GM18867 (cell line): ENCODE results near the gene KIR2DL4.
"Not testable (repeated sequence)": the region's sequence is repeated elsewhere in the genome, so short reads cannot be mapped to it uniquely, and the experiment has no call there.

Source experiments
- ATAC-seq: cut with Tn5 transposase; IDR thresholded peaks from one replicate; pipeline ENCODE4 v1.9.1; 2021; ENCODE audit warnings: mild to moderate bottlenecking, moderate library complexity; ENCODE audit not compliant: unreplicated experiment

The KIR2DL4 gene

DNA sequence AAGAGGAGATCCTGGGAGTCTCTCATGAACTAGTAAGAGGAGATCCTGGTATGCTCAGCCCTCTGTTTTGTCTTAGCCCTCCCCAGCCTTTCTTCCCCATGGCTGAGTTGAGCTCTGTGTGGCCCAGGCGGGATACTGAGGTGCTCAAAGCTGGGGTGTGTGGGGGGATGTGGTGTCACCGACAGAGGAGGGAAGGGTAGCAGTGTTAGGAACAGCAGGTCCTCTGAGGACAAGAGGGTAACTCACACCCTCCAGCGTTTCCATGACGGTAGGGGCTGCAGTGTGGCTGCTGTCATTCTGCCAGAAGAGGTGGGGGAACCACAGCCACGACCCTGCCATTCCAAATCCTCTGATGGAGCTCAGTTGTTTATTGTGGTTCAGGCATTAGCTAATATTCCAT lies 691 bp downstream of the KIR2DL4 start:
- ATAC-seq, result no peak

DNA sequence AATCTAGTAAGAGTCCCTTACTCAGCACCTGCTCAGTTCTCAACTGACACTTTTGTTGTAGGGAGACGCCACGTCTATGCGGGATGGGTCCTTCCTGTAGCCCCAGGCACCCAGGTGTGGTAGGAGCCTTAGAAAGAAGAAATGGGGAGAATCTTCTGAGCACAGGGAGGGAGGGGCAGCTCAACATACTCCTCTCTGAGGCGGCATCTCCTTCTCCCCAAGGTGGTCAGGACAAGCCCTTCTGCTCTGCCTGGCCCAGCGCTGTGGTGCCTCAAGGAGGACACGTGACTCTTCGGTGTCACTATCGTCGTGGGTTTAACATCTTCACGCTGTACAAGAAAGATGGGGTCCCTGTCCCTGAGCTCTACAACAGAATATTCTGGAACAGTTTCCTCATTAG lies 1.2 kb downstream of the KIR2DL4 start:
- no peak for ATAC-seq

DNA sequence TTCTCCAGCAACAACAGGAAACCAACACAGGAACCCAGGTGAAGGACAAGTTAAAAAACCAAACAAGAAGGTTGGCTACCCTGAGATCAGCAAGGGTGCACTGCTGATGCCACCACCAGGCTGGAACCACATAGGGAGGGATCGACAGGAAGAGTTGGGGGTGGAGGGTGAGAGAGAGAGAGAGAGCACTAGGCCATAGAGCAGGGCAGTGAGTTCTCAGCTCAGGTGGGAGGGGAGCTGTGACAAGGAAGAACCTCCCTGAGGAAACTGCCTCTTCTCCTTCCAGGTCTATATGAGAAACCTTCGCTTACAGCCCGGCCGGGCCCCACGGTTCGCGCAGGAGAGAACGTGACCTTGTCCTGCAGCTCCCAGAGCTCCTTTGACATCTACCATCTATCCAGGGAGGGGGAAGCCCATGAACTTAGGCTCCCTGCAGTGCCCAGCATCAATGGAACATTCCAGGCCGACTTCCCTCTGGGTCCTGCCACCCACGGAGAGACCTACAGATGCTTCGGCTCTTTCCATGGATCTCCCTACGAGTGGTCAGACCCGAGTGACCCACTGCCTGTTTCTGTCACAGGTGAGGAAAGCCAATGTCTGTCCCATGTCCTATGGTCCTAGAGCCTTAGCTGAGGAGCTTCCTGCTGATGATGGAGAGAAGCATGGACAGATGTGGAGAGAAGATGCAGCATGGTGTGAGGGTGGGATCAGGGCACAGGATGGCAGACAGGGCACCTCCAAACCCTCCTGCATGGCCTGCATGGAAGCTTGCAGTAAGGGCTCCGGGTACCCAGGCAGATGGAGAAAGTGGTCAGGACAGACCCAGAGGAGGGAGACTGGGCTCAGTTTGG lies 2.5 kb downstream of the KIR2DL4 start:
- ATAC-seq, result no peak

DNA sequence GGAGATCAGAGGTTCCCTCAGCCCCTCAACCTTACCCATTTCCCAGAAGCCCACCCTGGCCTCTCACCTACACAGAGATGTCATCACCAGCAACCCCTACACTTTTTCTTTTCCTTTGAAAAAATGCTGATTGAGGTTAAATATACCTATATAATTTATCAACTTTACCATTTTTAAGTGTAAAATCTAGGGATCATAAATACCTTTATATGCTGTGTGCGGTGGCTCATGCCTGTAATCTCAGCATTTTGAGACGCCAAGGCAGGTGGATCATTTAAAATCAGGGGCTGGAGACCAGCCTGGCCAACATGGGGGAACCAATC lies 3.1 kb downstream of the KIR2DL4 start:
- ATAC-seq, result no peak

DNA sequence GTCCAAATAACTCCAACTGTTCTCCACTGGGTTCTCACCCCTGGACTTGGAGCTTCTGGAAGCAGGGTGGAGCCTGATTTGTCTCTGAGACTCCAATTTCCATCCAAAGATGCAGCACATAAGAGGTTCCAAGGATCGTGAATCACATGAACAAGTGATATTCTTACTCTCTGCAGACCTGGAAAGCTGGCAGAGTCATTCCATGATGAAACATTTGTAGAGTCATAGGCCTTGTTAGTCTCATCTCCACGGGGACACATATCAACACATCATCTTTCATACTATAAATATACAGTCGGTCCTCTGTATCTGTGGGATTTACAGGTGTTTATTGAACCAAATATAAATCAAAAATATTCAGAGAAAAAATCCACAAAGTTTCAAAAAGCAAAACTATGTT lies 11.2 kb downstream of the KIR2DL4 start:
- not testable (repeated sequence) for ATAC-seq

DNA sequence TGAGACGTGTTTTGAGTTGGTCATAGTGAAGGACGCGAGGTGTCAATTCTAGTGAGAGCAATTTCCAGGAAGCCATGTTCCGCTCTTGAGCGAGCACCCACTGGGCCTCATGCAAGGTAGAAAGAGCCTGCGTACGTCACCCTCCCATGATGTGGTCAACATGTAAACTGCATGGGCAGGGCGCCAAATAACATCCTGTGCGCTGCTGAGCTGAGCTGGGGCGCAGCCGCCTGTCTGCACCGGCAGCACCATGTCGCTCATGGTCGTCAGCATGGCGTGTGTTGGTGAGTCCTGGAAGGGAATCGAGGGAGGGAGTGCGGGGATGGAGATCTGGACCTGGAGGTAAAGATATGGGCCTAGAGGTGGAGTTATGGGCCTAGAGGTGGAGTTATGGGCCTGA lies 12.8 kb downstream of the KIR2DL4 start, which contains the start of gene KIR3DL1:
TSS of gene KIR3DL1 (plus strand) at position 218 of the 400 bp plus-strand sequence.
- ATAC-seq, result not testable (repeated sequence)

DNA sequence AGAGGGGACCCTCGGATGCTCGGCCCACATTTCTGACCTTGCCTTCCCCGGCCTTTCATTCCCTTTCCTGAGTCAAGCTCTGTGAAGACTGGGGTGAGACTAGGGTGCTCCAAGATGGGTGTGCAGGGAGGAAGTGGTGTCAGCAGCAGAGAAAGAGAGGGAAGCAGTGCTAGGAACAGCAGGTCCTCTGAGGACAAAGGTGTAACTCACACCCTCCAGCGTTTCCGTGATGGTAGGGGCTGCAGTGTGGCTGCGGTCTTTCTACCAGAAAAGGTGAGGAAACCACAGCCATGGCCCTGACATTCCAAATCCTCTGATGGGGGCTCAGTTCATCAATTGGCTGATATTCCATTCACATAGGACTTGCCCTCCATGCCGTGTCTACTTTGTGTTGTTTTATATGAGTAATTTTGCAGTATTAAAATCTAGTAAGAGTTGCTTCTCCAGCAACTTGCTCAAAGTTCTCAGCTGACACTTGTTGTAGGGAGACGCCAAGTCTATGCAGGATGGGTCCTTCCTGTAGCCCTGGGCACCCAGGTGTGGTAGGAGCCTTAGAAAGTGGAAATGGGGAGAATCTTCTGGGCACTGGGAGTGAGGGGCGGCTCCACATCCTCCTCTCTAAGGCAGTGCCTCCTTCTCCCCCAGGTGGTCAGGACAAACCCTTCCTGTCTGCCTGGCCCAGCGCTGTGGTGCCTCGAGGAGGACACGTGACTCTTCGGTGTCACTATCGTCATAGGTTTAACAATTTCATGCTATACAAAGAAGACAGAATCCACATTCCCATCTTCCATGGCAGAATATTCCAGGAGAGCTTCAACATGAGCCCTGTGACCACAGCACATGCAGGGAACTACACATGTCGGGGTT lies 14.5 kb downstream of the KIR2DL4 start:
- ATAC-seq, result no peak

DNA sequence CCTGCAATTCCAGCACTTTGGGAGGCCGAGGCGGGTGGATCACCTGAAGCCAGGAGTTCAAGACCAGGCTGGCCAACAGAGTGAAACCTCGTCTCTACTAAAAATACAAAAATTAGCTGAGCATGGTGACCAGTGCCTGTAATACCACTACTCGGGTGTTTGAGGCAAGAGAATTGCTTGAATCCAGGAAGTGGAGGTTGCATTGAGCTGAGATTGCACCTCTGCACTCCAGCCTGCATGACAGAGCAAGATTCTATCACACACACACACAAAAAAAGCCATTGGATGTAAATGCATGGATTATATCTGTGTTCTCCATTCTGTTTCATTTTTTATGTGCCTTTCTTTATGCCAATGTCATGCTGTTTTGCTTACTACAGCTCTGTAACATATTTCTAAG lies 21.0 kb downstream of the KIR2DL4 start:
- not testable (repeated sequence) for ATAC-seq

DNA sequence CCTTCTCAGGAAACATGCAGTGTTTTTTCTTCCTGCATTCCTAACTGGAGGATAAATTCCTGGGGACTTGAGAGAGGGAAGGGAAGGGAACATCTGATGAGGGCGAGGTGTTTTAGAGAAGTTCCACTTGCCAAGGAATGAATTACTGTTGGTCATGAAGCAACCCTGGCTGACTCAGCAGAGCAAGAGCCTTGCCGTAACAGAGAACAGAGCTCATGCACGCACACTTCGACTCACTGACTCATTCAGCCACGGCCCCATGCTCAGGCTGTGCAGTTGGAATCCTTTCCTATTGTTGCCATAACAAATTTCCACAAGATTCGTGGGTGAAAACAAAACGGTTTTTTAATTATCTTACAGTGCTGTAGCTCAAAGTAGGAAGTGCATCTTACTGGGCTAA lies 21.9 kb downstream of the KIR2DL4 start:
- ATAC-seq, result not testable (repeated sequence)

DNA sequence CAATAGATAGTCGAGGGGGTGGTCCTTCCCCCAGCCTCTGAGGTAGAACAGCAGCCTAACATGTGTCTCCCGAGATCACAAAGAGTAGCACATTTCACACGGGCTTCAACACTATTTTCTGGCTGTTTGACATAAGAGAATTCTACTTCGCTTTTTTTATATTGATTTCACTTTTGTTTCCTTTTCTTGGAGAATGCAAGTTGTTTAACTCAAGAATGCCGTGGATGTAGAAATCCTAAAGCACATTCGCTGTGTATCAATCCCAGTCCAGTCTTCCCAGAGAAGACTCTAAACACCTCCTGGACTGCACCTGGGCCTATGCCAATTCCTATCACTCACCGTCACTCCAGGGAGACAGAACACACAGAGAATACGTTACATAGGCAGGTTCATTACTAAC lies 24.7 kb downstream of the KIR2DL4 start:
- ATAC-seq, result not testable (repeated sequence)

DNA sequence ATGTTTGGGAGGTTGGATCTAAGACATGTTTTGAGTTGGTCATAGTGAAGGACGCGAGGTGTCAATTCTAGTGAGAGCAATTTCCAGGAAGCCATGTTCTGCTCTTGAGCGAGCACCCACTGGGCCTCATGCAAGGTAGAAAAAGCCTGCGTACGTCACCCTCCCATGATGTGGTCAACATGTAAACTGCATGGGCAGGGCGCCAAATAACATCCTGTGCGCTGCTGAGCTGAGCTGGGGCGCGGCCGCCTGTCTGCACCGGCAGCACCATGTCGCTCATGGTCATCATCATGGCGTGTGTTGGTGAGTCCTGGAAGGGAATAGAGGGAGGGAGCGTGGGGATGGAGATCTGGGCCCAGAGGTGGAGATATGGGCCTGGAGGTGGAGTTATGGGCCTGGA lies 29.1 kb downstream of the KIR2DL4 start, which contains the start of gene KIR2DS4:
TSS of gene KIR2DS4 (plus strand) at position 181 of the 400 bp plus-strand sequence.
- ATAC-seq, result not testable (repeated sequence)

DNA sequence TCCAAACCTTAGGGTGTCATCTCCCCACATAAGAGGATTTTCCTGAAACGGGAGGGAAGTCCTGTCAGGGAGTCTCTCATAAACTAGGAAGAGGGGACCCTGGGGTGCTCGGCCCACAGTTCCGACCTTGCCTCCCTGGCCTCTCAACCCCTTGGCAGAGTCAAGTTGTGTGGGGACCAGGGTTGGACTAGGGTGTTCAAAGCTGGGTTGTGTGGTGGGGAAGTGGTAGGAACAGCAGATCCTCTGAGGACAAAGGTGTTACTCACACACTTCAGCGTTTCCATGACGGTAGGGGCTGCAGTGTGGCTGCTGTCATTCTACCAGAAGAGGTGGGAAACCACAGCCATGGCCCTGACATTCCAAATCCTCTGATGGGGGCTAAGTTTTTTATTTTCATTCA lies 31.7 kb downstream of the KIR2DL4 start:
- ATAC-seq, result not testable (repeated sequence)

DNA sequence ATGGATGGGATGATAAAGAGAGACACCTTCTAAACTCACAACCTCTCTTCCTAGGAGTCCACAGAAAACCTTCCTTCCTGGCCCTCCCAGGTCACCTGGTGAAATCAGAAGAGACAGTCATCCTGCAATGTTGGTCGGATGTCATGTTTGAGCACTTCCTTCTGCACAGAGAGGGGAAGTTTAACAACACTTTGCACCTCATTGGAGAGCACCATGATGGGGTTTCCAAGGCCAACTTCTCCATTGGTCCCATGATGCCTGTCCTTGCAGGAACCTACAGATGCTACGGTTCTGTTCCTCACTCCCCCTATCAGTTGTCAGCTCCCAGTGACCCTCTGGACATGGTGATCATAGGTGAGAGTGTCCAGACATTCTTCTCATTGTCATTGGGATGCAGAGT lies 34.1 kb downstream of the KIR2DL4 start:
- ATAC-seq, result not testable (repeated sequence)

DNA sequence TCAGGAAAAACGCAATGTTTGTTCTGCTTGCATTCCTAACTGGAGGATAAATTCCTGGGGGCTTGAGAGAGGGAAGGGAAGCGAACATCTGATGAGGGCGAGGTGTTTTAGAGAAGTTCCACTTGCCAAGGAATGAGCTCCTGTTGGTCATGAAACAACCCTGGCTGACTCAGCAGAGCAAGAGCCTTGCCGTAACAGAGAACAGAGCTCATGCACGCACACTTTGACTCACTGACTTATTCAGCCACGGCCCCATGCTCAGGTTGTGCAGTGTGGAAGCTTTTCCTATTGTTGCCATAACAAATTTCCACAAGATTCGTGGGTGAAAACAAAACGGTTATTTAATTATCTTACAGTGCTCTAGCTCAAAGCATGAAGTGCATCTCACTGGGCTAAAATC lies 39.8 kb downstream of the KIR2DL4 start:
- ATAC-seq, result not testable (repeated sequence)

DNA sequence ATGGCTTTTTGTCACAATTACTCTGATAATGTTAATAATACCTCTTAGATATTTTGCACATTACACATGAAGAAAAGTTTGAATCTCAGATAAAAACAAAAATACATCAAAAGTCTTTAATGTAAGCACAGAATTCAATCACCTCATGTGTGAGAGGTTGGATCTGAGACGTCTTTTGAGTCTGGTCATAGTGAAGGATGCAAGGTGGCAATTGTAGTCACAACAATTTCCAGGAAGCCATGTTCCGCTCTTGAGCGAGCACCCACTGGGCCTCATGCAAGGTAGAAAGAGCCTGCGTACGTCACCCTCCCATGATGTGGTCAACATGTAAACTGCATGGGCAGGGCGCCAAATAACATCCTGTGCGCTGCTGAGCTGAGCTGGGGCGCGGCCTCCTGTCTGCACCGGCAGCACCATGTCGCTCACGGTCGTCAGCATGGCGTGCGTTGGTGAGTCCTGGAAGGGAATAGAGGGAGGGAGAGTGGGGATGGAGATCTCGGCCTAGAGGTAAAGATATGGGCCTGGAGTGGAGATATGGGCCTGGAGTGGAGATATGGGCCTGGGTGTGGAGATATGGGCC lies 46.7 kb downstream of the KIR2DL4 start, which contains the start of gene KIR3DL2:
TSS of gene KIR3DL2 (plus strand) at position 383 of the 580 bp plus-strand sequence. CDS start at position 416, 33 bp downstream.
- not testable (repeated sequence) for ATAC-seq

DNA sequence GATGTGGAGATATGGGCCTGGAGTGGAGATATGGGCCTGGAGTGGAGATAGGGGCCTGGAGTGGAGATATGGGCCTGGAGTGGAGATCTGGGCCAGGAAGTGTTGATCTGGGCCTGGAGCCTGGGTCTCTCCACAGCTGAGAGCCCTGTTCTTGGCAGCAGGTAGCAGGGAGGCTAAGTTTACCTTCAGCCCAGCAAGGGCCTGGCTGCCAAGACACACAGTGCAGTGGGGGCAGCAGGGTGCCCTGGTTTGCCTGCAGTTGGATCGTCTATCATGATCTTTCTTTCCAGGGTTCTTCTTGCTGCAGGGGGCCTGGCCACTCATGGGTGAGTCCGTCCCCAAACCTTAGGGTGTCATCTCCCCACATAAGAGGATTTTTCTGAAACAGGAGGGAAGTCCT lies 47.5 kb downstream of the KIR2DL4 start:
- no peak for ATAC-seq

DNA sequence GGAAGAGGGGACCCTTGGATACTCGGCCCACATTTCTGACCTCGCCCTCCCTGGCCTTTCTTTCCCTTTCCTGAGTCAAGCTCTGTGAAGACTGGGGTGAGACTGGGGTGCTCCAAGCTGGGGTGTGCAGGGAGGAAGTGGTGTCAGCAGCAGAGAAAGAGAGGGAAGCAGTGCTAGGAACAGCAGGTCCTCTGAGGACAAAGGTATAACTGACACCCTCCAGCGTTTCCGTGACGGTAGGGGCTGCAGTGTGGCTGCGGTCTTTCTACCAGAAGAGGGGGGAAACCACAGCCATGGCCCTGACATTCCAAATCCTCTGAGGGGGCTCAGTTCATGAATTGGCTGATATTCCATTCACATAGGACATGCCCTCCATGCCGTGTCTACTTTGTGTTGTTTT lies 47.9 kb downstream of the KIR2DL4 start:
- ATAC-seq, result no peak

DNA sequence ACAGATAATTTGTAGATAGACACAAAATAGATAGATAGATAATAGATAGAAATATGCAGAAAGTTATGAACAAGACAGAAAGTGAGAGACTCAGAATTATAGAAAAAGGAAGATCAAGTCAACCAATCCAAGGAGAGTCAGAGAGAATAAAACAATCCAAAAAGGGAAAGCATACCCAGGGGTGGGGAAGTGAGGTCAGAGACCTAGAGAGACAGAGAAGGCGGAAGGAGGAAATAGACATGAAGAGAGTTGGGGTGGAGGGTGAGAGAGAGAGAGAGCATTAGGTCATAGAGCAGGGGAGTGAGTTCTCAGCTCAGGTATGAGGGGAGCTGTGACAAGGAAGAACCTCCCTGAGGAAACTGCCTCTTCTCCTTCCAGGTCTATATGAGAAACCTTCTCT lies 51.8 kb downstream of the KIR2DL4 start:
- ATAC-seq, result not testable (repeated sequence)

DNA sequence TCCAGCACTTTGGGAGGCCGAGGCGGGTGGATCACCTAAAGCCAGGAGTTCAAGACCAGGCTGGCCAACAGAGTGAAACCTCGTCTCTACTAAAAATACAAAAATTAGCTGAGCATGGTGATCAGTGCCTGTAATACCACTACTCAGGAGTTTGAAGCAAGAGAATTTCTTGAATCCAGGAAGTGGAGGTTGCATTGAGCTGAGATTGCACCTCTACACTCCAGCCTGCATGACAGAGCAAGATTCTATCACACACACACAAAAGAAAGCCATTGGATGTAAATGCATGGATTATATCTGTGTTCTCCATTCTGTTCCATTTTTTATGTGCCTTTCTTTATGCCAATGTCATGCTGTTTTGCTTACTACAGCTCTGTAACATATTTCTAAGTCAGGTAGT lies 55.1 kb downstream of the KIR2DL4 start:
- not testable (repeated sequence) for ATAC-seq

DNA sequence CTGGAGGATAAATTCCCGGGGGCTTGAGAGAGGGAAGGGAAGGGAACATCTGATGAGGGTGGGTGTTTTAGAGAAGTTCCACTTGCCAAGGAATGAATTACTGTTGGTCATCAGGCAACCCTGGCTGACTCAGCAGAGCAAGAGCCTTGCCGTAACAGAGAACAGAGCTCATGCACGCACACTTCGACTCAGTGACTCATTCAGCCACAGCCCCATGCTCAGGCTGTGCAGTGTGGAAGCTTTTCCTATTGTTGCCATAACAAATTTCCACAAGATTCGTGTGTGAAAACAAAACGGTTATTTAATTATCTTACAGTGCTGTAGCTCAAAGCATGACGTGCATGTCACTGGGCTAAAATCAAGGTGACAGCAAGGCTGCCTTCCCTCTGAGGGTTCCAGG lies 56.0 kb downstream of the KIR2DL4 start:
- not testable (repeated sequence) for ATAC-seq

DNA sequence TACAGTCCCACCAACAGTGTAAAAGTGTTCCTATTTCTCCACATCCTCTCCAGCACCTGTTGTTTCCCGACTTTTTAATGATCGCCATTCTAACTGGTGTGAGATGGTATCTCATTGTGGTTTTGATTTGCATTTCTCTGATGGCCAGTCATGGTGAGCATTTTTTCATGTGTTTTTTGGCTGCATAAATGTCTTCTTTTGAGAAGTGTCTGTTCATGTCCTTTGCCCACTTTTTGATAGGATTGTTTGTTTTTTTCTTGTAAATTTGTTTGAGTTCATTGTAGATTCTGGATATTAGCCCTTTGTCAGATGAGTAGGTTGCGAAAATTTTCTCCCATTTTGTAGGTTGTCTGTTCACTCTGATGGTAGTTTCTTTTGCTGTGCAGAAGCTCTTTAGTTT lies 60.0 kb downstream of the KIR2DL4 start:
- not testable (repeated sequence) for ATAC-seq
